ENCODE measurements around the gene CFAP70. TPM values are rescaled to one million over a fixed set of nuclear protein-coding genes. Genes with fewer than 3 reads are reported as not detected.
A peak's percentile ranks its signal among the peaks of the same experiment; 100 is the strongest.

Gene CFAP70
- total RNA-seq, 2 experiments from 2014 or later = 0.28 to 0.70 TPM

DNA sequence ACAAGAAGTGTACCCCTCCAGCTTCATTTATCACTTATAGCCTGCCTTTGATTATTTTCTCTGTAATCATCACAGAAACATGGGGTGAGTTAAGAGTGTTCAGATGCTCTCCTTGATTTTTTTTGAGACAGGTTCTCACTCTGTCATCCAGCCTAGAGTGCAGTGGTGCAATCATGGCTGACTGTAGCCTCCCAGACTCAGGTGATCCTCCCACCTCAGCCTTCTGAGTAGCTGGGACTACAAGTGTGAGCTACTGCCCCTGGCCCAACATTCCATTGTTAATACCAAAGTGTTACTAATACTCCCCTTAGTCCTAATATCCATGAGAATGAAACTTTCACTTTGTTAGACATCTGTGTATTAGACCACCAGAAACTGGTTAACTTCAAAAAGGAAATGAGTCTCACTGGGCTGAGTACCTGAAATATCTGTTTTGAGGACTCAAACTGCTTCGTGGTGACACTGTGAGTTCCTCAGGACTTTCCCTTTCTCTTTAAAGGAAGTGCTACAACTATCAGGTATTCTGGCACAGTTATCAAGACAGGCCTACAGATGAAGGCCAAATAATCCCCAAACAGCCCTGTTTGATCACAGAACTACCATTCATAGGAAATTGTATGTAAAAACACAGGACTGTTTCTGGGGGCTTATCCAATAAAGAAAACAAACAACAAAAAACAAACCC lies 20.5 kb upstream of the CFAP70 start:
- POLR2A ChIA-PET = interaction anchor here (1.5 to 1.7 kb wide), 2 partner anchors 20 to 33 kb away, joined by 5 read pairs; partner anchors contain the start of gene CFAP70
- H3K36me3 Mint-ChIP-seq (ENCODE audit: low read depth) = peaks cover 68% of the 10 kb centered on the region
- H3K9me3 Mint-ChIP-seq = no peaks in the 10 kb centered on the region
- H3K4me3 Mint-ChIP-seq = no peak overlapping the region
- no peaks in the 10 kb centered on the region for H3K27me3 Mint-ChIP-seq
- H3K4me1 Mint-ChIP-seq = peaks cover 13% of the 10 kb centered on the region
- CTCF ChIA-PET = interaction anchor here (0.6 to 1.2 kb wide), 3 partner anchors 14 to 143 kb away, joined by 3 to 5 read pairs (median 3); no protein-coding TSS in a partner anchor
- DNase-seq = no peak
- H3K27ac Mint-ChIP-seq = peak overlapping the region; percentile 47

DNA sequence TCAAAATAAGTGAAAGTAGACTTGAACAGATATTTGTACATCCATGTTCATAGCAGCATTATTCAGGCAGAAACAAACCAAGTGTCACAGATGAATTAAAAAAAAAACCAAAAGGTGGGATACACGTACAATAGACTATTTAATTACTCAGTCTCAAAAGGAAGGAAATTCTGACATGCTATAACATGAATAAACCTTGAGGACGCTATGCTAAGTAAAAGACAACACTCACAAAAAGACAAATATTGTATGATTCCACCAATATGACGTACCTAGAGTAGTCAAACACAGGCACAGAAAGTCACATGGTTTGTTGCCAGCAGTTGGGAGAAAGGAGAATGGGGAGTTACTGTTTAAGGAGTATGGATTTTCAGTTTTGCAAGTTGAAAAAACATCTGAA lies 18.0 kb upstream of the CFAP70 start:
- H3K4me3 Mint-ChIP-seq = no peak overlapping the region
- CTCF ChIA-PET = no interaction called here
- no peaks in the 10 kb centered on the region for H3K9me3 Mint-ChIP-seq

DNA sequence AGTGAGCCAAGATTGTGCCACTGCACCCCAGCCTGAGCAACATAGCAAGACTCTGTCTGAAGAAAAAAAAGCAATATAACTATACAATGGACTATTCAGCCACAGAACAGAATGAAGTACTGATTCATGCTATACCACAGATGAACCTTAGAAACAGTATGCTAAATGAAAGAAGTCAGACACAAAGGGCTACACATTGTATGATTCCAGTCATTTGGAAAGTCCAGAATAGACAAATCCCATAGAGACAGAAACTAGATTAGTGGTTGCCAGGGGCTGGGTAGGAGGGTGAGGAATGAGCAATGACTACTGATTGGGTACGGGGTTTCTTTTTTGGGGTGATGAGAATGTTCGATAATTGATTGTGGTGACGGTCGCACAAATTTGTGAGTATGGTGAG lies 9.6 kb upstream of the CFAP70 start:
- CTCF ChIA-PET = no interaction called here
- POLR2A ChIA-PET = interaction anchor here (1.0 kb wide), 1 partner anchor 10 kb away, joined by 4 read pairs; the partner anchor contains the start of gene CFAP70

More for the DNA sequence above, 18.0 kb upstream of the CFAP70 start:
- Mint-ChIP-seq H3K27me3 (no peaks in the 10 kb centered on the region), H3K27ac (no peak overlapping the region), H3K36me3 (ENCODE audit: low read depth) (peaks cover 60% of the 10 kb centered on the region), H3K4me1 (peaks cover 13% of the 10 kb centered on the region)
- POLR2A ChIA-PET = no interaction called here
- DNase-seq = no peak

DNA sequence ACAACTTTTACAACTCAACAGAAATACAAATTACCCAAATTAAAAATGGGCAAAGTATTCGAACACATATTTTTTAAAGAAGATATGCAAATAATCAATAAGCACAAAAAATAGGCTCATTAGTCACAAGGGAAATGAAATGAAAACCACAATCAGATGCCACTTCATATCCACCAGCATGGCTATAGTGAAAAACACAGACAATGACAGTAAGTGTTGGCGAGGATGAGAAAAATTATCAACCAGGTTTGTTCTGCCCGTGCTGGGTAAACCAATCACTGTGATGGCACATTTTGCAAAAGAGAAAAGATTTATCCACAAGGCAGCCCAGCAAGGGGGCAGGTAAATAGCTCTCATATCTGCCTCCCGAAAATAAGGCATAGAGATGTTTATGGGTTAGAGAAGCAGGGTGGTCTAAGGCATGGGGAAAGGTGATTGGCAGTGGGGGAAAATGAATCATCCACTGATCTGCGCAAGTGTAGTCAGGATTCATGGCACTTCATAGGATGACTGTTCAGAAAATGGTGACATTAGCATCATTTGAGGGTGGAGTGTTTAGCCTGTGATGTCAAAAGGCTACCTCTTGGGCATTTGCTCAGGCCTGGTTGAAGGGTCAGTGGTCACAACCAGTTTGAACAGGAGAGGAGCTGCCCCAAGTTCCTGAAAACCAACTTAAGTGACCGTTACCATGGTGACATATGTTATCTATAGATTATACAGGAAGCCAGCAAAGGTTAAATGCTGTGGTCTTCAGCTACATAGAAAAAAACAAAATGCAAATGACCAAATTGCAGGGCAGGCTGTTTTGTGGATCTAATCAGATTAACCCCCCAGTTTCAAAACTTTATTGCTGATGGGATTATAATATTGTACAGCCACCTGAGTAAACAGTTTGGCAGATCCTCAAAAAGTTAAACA lies 8.0 kb upstream of the CFAP70 start:
- H3K4me1 Mint-ChIP-seq = peaks cover 14% of the 10 kb centered on the region
- POLR2A ChIA-PET = interaction anchor here (1.0 kb wide), 1 partner anchor 46 kb away, joined by 3 read pairs; no protein-coding TSS in a partner anchor
- no peak overlapping the region for H3K4me3 Mint-ChIP-seq

More for the DNA sequence above, 9.6 kb upstream of the CFAP70 start:
- Mint-ChIP-seq H3K27ac (no peak overlapping the region), H3K27me3 (no peaks in the 10 kb centered on the region), H3K36me3 (ENCODE audit: low read depth) (peaks cover 50% of the 10 kb centered on the region), H3K4me1 (peaks cover 14% of the 10 kb centered on the region), H3K9me3 (no peaks in the 10 kb centered on the region), H3K4me3 (no peak overlapping the region)
- DNase-seq = no peak

DNA sequence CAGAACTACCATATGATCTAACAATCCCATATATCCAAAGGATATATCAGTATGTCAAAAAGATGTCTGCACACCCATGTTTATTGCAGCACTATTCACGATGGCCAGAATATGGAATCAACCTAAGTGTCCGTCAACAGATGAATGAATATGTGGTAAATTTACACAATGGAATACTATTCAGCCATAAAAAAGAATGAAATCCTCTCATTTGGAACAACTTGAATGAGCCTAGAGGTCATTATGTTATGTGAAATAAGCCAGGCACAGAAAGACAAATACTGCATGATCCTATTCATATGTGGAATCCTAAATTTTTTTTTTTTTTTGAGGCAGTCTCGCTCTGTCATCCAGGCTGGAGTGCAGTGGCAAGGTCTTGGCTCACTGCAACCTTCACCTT lies 6.3 kb upstream of the CFAP70 start:
- POLR2A ChIA-PET = no interaction called here
- H3K27me3 Mint-ChIP-seq = no peaks in the 10 kb centered on the region
- no peaks in the 10 kb centered on the region for H3K9me3 Mint-ChIP-seq
- H3K4me3 Mint-ChIP-seq = no peak overlapping the region
- CTCF ChIA-PET = no interaction called here
- H3K27ac Mint-ChIP-seq = no peak overlapping the region
- H3K36me3 Mint-ChIP-seq (ENCODE audit: low read depth) = peaks cover 39% of the 10 kb centered on the region
- no peak for DNase-seq
- H3K4me1 Mint-ChIP-seq = peaks cover 15% of the 10 kb centered on the region

More for the DNA sequence above, 8.0 kb upstream of the CFAP70 start:
- no peaks in the 10 kb centered on the region for H3K27me3 Mint-ChIP-seq
- peaks cover 48% of the 10 kb centered on the region for H3K36me3 Mint-ChIP-seq (ENCODE audit: low read depth)
- no peak for DNase-seq
- CTCF ChIA-PET = no interaction called here
- no peaks in the 10 kb centered on the region for H3K9me3 Mint-ChIP-seq
- peak overlapping the region; percentile 22 for H3K27ac Mint-ChIP-seq

DNA sequence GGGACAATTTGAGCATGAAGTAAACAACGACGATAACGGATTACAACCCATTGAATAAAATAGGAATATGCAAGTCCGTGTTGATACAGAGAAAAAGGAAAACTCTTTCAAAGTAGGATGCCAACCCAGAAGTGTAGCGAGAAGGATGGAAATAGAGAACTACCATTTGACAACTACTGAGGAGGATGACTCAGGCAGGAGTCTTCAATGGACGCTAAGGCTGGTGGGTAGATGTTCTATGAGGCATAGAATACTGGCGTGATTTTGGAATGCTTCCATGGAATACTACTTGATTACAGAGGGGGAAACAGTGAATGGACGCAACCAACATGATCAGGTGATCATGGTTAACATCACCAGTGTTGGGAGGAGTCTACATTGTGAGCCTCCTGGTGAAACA lies 828 bp upstream of the CFAP70 start:
- H3K4me3 Mint-ChIP-seq = no peak overlapping the region
- H3K27ac Mint-ChIP-seq = no peak overlapping the region
- peaks cover 21% of the 10 kb centered on the region for H3K4me1 Mint-ChIP-seq
- DNase-seq = no peak
- peaks cover 9% of the 10 kb centered on the region for H3K27me3 Mint-ChIP-seq
- ChIA-PET CTCF (interaction anchor here (1.3 to 1.4 kb wide), 3 partner anchors 11 to 284 kb away, joined by 3 to 4 read pairs (median 4); no protein-coding TSS in a partner anchor), POLR2A (interaction anchor here (0.8 to 4.4 kb wide), 6 partner anchors 20 to 264 kb away, joined by 3 to 24 read pairs (median 6); partner anchors contain the start of genes ANXA7, MRPS16 and PPP3CB)
- peaks cover 6% of the 10 kb centered on the region for H3K36me3 Mint-ChIP-seq (ENCODE audit: low read depth)
- no peaks in the 10 kb centered on the region for H3K9me3 Mint-ChIP-seq

DNA sequence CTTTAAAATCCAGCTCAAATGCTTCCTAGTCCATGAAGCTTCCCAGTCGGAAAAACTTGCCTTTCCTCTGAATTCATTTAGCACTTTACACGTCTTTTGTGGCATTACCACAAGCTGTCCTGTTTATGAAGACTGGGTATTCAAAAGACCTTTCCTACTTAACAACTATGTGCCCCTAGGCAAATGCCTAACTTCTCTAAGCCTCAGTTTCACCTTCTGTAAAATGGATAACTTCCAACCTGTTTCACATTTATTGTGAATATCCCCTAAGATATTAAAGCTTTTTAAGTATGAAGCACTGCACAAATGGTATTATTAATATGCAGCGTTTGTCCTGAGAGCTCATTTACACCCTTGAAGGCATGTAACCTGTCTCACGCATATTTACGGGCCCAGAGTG lies 843 bp downstream of the CFAP70 start:
- CTCF ChIA-PET = interaction anchor here (1.3 kb wide), 1 partner anchor 94 kb away, joined by 5 read pairs; no protein-coding TSS in a partner anchor
- POLR2A ChIA-PET = interaction anchor here (1.3 to 4.4 kb wide), 6 partner anchors 11 to 138 kb away, joined by 4 to 24 read pairs (median 13); partner anchors contain the start of genes ANXA7, DNAJC9, MRPS16 and PPP3CB

DNA sequence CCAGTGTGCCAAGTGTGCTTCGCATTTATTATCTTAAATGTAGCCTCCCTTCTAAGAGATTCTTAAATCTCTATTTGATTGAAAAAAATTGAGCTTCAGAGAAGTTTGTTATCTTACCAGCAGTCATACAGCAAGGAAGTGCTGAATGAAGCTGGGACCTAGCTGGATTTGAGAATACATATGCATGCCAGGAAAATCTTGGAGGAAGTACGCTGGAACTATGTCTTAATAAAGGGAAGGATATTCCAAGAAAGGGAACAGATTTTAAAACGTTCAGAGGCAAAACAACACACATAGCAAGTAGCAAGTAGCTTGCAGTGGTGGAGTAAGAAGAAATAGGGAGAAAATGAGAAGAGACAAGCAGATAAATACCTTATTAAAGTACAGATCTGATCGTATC lies 1.5 kb downstream of the CFAP70 start:
- ChIA-PET POLR2A (interaction anchor here (1.3 to 4.4 kb wide), 5 partner anchors 12 to 138 kb away, joined by 4 to 24 read pairs (median 13); partner anchors contain the start of genes ANXA7, MRPS16 and PPP3CB), CTCF (no interaction called here)
- Mint-ChIP-seq H3K36me3 (ENCODE audit: low read depth) (peaks cover 3% of the 10 kb centered on the region), H3K27me3 (peaks cover 11% of the 10 kb centered on the region), H3K9me3 (no peaks in the 10 kb centered on the region), H3K4me1 (peaks cover 21% of the 10 kb centered on the region), H3K4me3 (peak overlapping the region; percentile 93), H3K27ac (no peak overlapping the region)
- no peak for DNase-seq

More for the DNA sequence above, 843 bp downstream of the CFAP70 start:
- Mint-ChIP-seq H3K27me3 (peaks cover 11% of the 10 kb centered on the region), H3K4me1 (peaks cover 21% of the 10 kb centered on the region), H3K4me3 (peak overlapping the region; percentile 93), H3K9me3 (no peaks in the 10 kb centered on the region), H3K27ac (no peak overlapping the region), H3K36me3 (ENCODE audit: low read depth) (peaks cover 3% of the 10 kb centered on the region)
- no peak for DNase-seq

DNA sequence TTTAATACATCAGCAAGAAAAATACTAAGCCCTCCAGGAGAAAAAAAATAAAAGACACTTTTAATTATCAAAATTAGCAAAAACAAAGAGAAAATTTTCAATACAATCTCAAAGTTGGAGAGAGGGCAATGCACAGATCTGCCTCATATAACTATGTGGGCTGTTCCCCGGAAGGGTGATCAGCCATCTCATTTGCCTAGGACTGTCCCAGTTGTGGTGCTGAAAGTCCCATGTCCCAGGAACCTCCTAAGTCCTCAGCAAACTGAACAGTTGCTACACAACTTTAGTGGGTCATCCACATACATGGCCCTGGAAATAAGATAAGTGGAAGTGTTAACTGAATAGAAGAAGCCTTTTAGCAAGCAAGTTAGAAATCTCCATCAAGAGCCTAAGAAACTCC lies 14.4 kb downstream of the CFAP70 start:
- Mint-ChIP-seq H3K9me3 (no peaks in the 10 kb centered on the region), H3K27me3 (no peaks in the 10 kb centered on the region), H3K36me3 (ENCODE audit: low read depth) (no peaks in the 10 kb centered on the region), H3K4me1 (no peaks in the 10 kb centered on the region), H3K27ac (no peak overlapping the region), H3K4me3 (no peak overlapping the region)
- POLR2A ChIA-PET = no interaction called here
- CTCF ChIA-PET = no interaction called here
- no peak for DNase-seq

DNA sequence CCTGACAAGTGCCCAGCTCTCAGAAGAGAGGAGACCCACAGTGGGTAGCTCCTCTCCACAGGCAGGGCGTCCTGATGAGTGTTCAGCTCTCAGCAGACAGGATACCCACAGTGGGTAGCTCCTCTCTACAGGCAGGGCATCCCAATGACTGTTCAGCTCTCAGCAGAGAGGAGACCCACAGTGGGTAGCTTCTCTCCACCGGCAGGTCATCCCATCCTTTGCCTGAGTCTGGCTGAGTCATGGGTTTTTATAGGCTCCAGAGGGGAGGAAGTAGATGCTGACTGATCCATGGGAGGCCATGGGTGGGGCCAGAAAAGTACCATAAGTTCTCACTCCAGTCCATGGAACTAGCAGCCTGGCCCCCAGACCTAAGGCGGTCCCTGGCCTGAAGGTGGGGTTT lies 18.5 kb downstream of the CFAP70 start:
- no peak overlapping the region for H3K4me3 Mint-ChIP-seq
- DNase-seq = no peak
- H3K36me3 Mint-ChIP-seq (ENCODE audit: low read depth) = no peaks in the 10 kb centered on the region
- no peak overlapping the region for H3K27ac Mint-ChIP-seq
- H3K27me3 Mint-ChIP-seq = peaks cover 2% of the 10 kb centered on the region
- ChIA-PET CTCF (interaction anchor here (0.6 kb wide), 1 partner anchor 20 kb away, joined by 3 read pairs; no protein-coding TSS in a partner anchor), POLR2A (no interaction called here)
- no peaks in the 10 kb centered on the region for H3K9me3 Mint-ChIP-seq
- no peaks in the 10 kb centered on the region for H3K4me1 Mint-ChIP-seq

DNA sequence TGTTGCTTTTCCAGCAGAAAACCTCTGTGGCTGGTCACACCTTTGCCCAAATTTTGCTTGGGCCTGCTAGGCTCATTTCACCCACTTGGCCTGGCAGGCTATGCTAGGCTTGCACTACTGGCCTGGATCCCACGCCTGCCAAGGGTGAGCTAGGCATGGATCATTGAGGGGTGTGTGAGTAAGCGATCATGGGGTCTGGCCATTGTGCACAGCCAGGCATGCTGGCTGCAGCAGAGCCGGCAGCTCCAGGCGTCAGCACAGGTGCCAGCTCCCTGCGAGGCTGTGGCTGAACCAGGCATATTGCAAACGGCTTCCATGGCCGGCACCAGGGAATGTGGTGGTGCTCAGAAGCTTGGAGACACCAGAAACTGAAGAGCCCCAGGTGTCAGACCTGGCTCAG lies 19.2 kb downstream of the CFAP70 start:
- POLR2A ChIA-PET = no interaction called here
- no peak overlapping the region for H3K4me3 Mint-ChIP-seq
- H3K27me3 Mint-ChIP-seq = peaks cover 2% of the 10 kb centered on the region
- DNase-seq = no peak
- no peak overlapping the region for H3K27ac Mint-ChIP-seq
- H3K36me3 Mint-ChIP-seq (ENCODE audit: low read depth) = no peaks in the 10 kb centered on the region
- CTCF ChIA-PET = interaction anchor here (0.6 kb wide), 1 partner anchor 19 kb away, joined by 3 read pairs; no protein-coding TSS in a partner anchor
- H3K9me3 Mint-ChIP-seq = no peaks in the 10 kb centered on the region
- no peaks in the 10 kb centered on the region for H3K4me1 Mint-ChIP-seq

DNA sequence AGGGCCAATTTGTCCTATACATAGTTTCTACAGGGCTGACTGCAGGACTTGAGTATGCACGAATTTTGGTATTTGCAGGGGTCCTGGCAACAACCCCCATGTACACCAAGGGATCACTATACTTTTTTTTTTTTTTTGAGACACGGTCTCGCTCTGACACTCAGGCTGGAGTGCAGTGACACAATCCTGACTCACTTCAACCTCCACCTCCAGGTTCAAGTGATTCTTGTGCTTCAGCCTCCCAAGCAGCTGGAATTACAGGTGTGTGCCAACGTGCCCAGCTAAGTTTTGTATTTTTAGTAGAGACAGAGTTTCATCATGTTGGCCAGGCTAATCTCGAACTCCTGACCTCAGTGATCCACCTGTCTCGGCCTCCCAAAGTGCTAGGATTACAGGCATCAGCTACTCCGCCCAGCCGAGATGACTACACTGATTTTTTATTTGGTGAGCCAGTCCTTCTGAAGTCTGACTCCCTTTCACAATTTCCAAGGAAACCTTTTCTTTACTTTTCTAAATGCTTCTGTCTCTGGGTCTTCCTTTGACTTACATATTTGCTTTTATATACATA lies 19.8 kb downstream of the CFAP70 start:
- H3K4me1 Mint-ChIP-seq = no peaks in the 10 kb centered on the region
- no peaks in the 10 kb centered on the region for H3K36me3 Mint-ChIP-seq (ENCODE audit: low read depth)
- H3K4me3 Mint-ChIP-seq = no peak overlapping the region
- POLR2A ChIA-PET = no interaction called here
- no peak overlapping the region for H3K27ac Mint-ChIP-seq
- no peaks in the 10 kb centered on the region for H3K9me3 Mint-ChIP-seq
- CTCF ChIA-PET = no interaction called here
- peaks cover 2% of the 10 kb centered on the region for H3K27me3 Mint-ChIP-seq
- no peak for DNase-seq
